Progenitor cell of endocrine pancreas (in vitro differentiated cells): ENCODE measurements around the gene BICDL1. TPM values are rescaled to one million over a fixed set of nuclear protein-coding genes. Genes with fewer than 3 reads are reported as not detected.

Experiments
- DNase-seq: peaks from one replicate; pipeline ENCODE4 v3.0.0; 2021; ENCODE audit warnings: low spot score; ENCODE audit not compliant: unreplicated experiment
- H3K27ac Mint-ChIP-seq: 2 replicates; pipeline ENCODE4 v1.8.0; 2021; ENCODE audit warnings: mild to moderate bottlenecking, moderate library complexity, mixed read lengths
- H3K27me3 Mint-ChIP-seq: 2 replicates; pipeline ENCODE4 v1.8.0; 2021; ENCODE audit warnings: mixed read lengths
- H3K36me3 Mint-ChIP-seq: 2 replicates; pipeline ENCODE4 v1.8.0; 2022; ENCODE audit warnings: mixed read lengths; ENCODE audit not compliant: insufficient read depth
- H3K4me1 Mint-ChIP-seq: 2 replicates; pipeline ENCODE4 v1.8.0; 2021; ENCODE audit warnings: low read depth, mixed read lengths
- H3K4me3 Mint-ChIP-seq: 2 replicates; pipeline ENCODE4 v1.8.0; 2021; ENCODE audit warnings: low read depth, mild to moderate bottlenecking, moderate library complexity, mixed read lengths
- H3K9me3 Mint-ChIP-seq: 2 replicates; pipeline ENCODE4 v1.8.0; 2021; ENCODE audit warnings: low read depth, mixed read lengths
- total RNA-seq: library from RNA; stranded (reverse); gene quantifications from 2 replicates; pipeline ENCODE4 v1.2.1, GENCODE V29; 2021
- TF ChIP-seq, protein P1 (sequence below): fragments of 200-600 bp; sonication (generic); IDR thresholded peaks from one replicate; pipeline ENCODE4 v1.5.0; 2021; ENCODE audit warnings: antibody characterized with exemption, mild to moderate bottlenecking; ENCODE audit not compliant: unreplicated experiment

BICDL1 gene
- total RNA-seq, 1 donor from 2014 or later: 11.1 TPM

DNA sequence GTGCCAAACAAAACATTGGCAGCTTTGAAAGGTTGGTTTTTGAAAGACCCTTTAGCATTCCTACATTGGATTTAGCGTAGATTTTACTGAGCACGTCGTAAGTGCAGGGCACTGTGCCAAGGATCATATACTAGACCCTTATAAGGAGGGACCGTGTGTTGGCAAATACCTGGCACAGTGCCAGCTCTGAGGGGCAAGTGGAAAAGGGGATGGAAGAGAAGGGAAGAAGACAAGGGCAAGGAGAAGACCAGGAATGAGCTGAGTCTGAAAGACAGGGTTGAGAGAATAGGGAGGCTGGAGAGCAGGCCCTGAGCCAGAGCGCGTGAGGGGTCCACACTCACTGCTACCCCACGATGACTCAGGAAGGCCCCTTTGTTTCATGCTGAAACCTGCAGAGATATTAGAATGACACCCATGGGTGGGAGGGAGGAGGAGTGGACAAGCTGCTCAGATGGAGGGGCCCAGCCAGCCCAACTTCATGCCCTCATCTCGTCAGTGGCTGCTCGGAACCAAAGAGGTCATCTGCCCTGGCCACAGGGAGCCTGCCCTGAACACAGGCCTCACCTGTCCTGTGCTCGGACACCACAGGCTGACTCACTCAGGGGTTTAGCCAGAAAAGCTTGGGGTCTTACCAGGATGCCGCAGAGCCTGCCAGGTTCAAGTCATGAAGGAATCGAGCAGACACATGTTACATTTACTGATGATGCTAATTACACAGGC lies 102.5 kb downstream of the BICDL1 start:
- no peak for DNase-seq
- H3K4me3 Mint-ChIP-seq: no peak overlapping the region
- no peak overlapping the region for H3K27ac Mint-ChIP-seq
- peaks cover 2% of the 10 kb centered on the region for H3K36me3 Mint-ChIP-seq
- no peaks in the 10 kb centered on the region for H3K27me3 Mint-ChIP-seq
- TF ChIP-seq, protein P1, sequence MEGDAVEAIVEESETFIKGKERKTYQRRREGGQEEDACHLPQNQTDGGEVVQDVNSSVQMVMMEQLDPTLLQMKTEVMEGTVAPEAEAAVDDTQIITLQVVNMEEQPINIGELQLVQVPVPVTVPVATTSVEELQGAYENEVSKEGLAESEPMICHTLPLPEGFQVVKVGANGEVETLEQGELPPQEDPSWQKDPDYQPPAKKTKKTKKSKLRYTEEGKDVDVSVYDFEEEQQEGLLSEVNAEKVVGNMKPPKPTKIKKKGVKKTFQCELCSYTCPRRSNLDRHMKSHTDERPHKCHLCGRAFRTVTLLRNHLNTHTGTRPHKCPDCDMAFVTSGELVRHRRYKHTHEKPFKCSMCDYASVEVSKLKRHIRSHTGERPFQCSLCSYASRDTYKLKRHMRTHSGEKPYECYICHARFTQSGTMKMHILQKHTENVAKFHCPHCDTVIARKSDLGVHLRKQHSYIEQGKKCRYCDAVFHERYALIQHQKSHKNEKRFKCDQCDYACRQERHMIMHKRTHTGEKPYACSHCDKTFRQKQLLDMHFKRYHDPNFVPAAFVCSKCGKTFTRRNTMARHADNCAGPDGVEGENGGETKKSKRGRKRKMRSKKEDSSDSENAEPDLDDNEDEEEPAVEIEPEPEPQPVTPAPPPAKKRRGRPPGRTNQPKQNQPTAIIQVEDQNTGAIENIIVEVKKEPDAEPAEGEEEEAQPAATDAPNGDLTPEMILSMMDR: no peak
- peaks cover 5% of the 10 kb centered on the region for H3K4me1 Mint-ChIP-seq
- H3K9me3 Mint-ChIP-seq: no peaks in the 10 kb centered on the region

GRCh38 chr12:120092551-120093335 lies 103.7 kb downstream of the BICDL1 start:
- H3K4me1 Mint-ChIP-seq: no peaks in the 10 kb centered on the region
- DNase-seq: no peak
- TF ChIP-seq, protein P1: no peak
- H3K9me3 Mint-ChIP-seq: no peaks in the 10 kb centered on the region
- H3K27me3 Mint-ChIP-seq: no peaks in the 10 kb centered on the region
- H3K36me3 Mint-ChIP-seq: peaks cover 2% of the 10 kb centered on the region
- H3K4me3 Mint-ChIP-seq: no peak overlapping the region
- no peak overlapping the region for H3K27ac Mint-ChIP-seq

DNA sequence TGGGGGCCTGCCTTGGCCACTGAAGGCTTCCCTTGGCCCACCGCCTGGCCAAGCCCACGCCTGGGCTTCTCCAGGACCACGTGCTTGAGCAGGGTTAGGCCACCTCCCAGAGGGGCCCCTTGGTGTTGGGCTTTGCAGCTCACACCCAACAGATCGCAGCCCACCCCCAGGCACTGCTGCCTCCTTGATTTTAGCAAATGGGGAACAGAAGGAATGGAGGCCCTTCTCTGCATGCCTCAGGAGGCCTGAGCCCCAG lies 104.2 kb downstream of the BICDL1 start:
- no peaks in the 10 kb centered on the region for H3K4me1 Mint-ChIP-seq
- no peak overlapping the region for H3K4me3 Mint-ChIP-seq
- TF ChIP-seq, protein P1: no peak
- no peak overlapping the region for H3K27ac Mint-ChIP-seq
- H3K27me3 Mint-ChIP-seq: no peaks in the 10 kb centered on the region
- no peaks in the 10 kb centered on the region for H3K9me3 Mint-ChIP-seq
- DNase-seq: no peak
- H3K36me3 Mint-ChIP-seq: peaks cover 2% of the 10 kb centered on the region

DNA sequence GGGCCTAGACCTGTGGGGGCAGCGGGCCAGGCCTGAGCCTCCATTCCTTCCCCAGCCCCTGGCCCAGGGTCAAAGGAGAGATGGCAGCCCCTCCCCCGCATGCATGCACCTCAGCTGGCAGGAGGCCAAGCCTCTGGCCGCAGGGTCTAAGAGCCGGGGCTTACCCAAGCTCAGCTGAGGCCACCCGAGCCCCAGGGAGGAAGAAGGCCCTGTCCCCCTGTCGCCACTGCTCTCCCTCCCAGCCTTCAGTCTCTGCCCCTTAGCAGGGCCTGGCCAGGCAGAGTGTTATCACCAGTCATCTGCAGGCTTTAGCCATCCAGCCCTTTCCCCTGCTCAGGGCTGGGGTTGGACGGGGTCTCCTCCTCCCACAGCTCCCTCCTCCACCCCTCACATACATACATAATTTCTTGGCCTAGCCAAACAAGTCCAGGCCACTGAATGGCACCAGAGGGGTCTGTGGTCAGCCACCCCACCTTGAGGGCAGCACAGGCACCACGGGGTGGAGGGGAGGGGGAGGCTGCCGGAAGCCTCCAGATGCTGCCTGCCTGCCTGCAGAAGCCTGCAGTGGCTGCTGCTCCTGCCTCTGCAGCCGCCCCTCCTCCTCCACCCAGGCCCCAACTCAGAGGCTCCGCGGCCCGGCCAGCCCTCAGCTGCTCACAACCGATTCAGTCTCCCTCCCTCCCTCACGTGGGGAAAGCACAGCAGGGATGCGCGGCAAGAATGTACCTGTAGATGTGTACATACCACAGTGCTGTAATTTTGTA lies 104.7 kb downstream of the BICDL1 start:
- peak overlapping the region; percentile 67 for H3K27ac Mint-ChIP-seq
- H3K4me1 Mint-ChIP-seq: no peaks in the 10 kb centered on the region
- DNase-seq: no peak
- H3K27me3 Mint-ChIP-seq: no peaks in the 10 kb centered on the region
- H3K9me3 Mint-ChIP-seq: no peaks in the 10 kb centered on the region
- no peak overlapping the region for H3K4me3 Mint-ChIP-seq
- peaks cover 2% of the 10 kb centered on the region for H3K36me3 Mint-ChIP-seq
- TF ChIP-seq, protein P1: no peak

DNA sequence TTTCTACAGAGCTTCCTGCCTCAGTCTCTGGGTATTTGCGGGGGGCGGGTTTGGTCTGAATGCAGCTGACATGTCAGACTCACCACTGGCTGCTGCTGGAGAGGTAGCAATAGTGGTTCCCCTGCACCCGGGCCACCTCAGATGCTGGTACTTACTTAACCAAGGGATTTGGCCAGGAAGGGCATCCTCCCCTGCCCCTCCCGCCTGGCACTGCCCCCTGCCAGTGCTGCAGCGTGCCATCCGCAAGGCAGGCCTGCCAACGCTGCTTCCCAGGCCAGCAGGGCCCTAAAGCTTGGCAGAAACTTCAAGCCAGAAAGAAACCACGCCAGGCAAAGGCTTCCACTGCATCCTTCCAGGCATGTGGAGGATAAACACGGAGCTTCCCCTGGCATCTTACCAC lies 105.4 kb downstream of the BICDL1 start:
- H3K36me3 Mint-ChIP-seq: peaks cover 2% of the 10 kb centered on the region
- no peaks in the 10 kb centered on the region for H3K9me3 Mint-ChIP-seq
- H3K27ac Mint-ChIP-seq: no peak overlapping the region
- DNase-seq: no peak
- H3K4me1 Mint-ChIP-seq: no peaks in the 10 kb centered on the region
- no peaks in the 10 kb centered on the region for H3K27me3 Mint-ChIP-seq
- TF ChIP-seq, protein P1: no peak
- no peak overlapping the region for H3K4me3 Mint-ChIP-seq
